Measurements from ENCODE around the gene TRUB2.
"Not testable (repeated sequence)": the region's sequence is repeated elsewhere in the genome, so short reads cannot be mapped to it uniquely, and the experiment has no call there.

- TF ChIP-seq CSRNP3 (CRISPR knock-in tag; IDR thresholded peaks at IDR 0.05); PPARA (CRISPR knock-in tag; IDR thresholded peaks at IDR 0.05; ENCODE audit: borderline replicate concordance); BACH2 (CRISPR knock-in tag; IDR thresholded peaks at IDR 0.05; ENCODE audit: borderline replicate concordance); CSDC2 (CRISPR knock-in tag; IDR thresholded peaks at IDR 0.05); TOX (CRISPR knock-in tag; IDR thresholded peaks at IDR 0.05; ENCODE audit: borderline replicate concordance); ZNF8 (CRISPR knock-in tag; IDR thresholded peaks at IDR 0.05); OSR1 (CRISPR knock-in tag; IDR thresholded peaks at IDR 0.05); TSHZ2 (CRISPR knock-in tag; IDR thresholded peaks at IDR 0.05); PATZ1 (CRISPR knock-in tag; IDR thresholded peaks at IDR 0.05; ENCODE audit: borderline replicate concordance); CREB5 (CRISPR knock-in tag; IDR thresholded peaks at IDR 0.05; ENCODE audit: low read depth); ARNTL (CRISPR knock-in tag; IDR thresholded peaks at IDR 0.05; ENCODE audit: borderline replicate concordance, low read depth); ESRRG (CRISPR knock-in tag; IDR thresholded peaks at IDR 0.05): not testable (repeated sequence)
Measured at GRCh38 chr9:128338852-128339614, 16.8 kb upstream of the TRUB2 start.

Measured in SK-N-SH treated with all-trans-retinoic acid at 6 μM for 48 hours (cell line).